HCT116 (cell line): Measurements from ENCODE around the gene ZNF133.

Experiments used
- CTCF ChIP-seq, 3 experiments: fragments of 200-600 bp in 1 of 3; sonication (generic) in 1 of 3; IDR thresholded peaks in 2 of 3; conservative IDR thresholded peaks in 1 of 3; 2 replicates each; pipeline ENCODE4 v1.5.1; 2012 to 2017; ENCODE audit warnings: low read depth in 2 of 3, low read length in 2 of 3, antibody characterized with exemption in 1 of 3, borderline replicate concordance in 1 of 3, control low read depth in 1 of 3, mild to moderate bottlenecking in 1 of 3, mixed read lengths in 1 of 3, mixed run types in 1 of 3, moderate library complexity in 1 of 3; ENCODE audit not compliant: insufficient read depth in 1 of 3
- ELF1 ChIP-seq: IDR thresholded peaks from 2 replicates; pipeline ENCODE4 v1.6.1; 2012; ENCODE audit warnings: low read depth, borderline replicate concordance
- EZH2 ChIP-seq: fragments of 200-600 bp; sonication (generic); IDR thresholded peaks from 2 replicates; pipeline ENCODE4 v1.6.1; 2017; ENCODE audit warnings: antibody characterized with exemption, mixed run types
- JUND ChIP-seq: IDR thresholded peaks from 2 replicates; pipeline ENCODE4 v1.6.1; 2012
- POLR2A ChIP-seq: IDR thresholded peaks from 2 replicates; pipeline ENCODE4 v1.7.0; 2011; ENCODE audit warnings: borderline replicate concordance; ENCODE audit not compliant: insufficient read depth, insufficient read length; ENCODE audit errors: extremely low read depth
- POLR2AphosphoS5 ChIP-seq: IDR thresholded peaks from 2 replicates; pipeline ENCODE4 v1.6.1; 2011; ENCODE audit warnings: mild to moderate bottlenecking, low read depth, low read length, moderate library complexity
- RAD21 ChIP-seq: IDR thresholded peaks from 2 replicates; pipeline ENCODE4 v1.6.1; 2012; ENCODE audit warnings: low read depth, mild to moderate bottlenecking
- REST ChIP-seq: IDR thresholded peaks from 2 replicates; pipeline ENCODE4 v1.6.1; 2012; ENCODE audit warnings: low read depth
- TCF7L2 ChIP-seq: IDR thresholded peaks from 2 replicates; pipeline ENCODE4 v1.7.0; 2011; ENCODE audit warnings: borderline replicate concordance, inconsistent platforms; ENCODE audit not compliant: insufficient read depth, insufficient read length; ENCODE audit errors: extremely low read depth
- ZFX ChIP-seq: fragments of 450-650 bp; IDR thresholded peaks from 2 replicates; pipeline ENCODE4 v1.6.1; 2017

DNA sequence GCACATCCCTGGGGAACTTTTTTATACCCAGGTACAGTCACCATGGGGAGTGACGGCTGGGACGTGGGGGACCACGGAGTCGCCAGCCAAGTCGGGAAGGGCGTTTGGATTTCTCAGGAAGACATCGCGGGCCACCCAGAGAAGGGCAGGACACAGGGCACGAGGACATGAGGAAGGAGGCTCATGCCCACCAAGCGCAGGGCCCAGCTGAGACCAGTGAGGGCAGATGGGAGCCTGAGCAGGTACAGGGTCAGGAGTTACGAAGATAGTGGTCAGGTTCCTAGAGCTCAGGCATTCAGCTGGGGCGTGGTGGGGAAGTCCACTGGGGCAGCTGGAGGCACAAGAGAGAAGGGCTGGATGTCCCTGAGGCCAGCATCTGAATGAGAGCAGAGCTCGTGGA is 74.6 kb downstream of the ZNF133 start:
- no peak for TF ChIP-seq EZH2
- TF ChIP-seq JUND: no peak
- no peak for TF ChIP-seq RAD21
- no peak for TF ChIP-seq CTCF (IDR thresholded peaks at IDR 0.05 in 2 of 3, conservative IDR thresholded peaks at IDR 0.05 in 1 of 3; ENCODE audit: borderline replicate concordance in 1 of 3, insufficient read depth in 1 of 3, low read depth in 2 of 3, low read length in 2 of 3)
- TF ChIP-seq TCF7L2: no peak
- no peak for TF ChIP-seq ELF1
- TF ChIP-seq ZFX: no peak
- no peak for TF ChIP-seq POLR2A
- no peak for TF ChIP-seq POLR2AphosphoS5
- no peak for TF ChIP-seq REST
